ENCODE measurements around the gene RTN3.

GRCh38 chr11:63791495-63792167 is 110.3 kb downstream of the RTN3 start:
- TF ChIP-seq POLR2AphosphoS5 (IDR thresholded peaks at IDR 0.05; ENCODE audit: low read depth, low read length) (no peak), REST (IDR thresholded peaks at IDR 0.05; ENCODE audit: insufficient read depth in 1 of 2, low read depth in 2 of 2, low read length in 2 of 2) (no peak)
